ENCODE data around the gene UBLCP1. TPM values are rescaled to one million over a fixed set of nuclear protein-coding genes. Genes with fewer than 3 reads are reported as not detected.

The UBLCP1 gene
- total and polyA plus RNA-seq, 2 donors from 2014 or later = 17.1 to 25.1 TPM

DNA sequence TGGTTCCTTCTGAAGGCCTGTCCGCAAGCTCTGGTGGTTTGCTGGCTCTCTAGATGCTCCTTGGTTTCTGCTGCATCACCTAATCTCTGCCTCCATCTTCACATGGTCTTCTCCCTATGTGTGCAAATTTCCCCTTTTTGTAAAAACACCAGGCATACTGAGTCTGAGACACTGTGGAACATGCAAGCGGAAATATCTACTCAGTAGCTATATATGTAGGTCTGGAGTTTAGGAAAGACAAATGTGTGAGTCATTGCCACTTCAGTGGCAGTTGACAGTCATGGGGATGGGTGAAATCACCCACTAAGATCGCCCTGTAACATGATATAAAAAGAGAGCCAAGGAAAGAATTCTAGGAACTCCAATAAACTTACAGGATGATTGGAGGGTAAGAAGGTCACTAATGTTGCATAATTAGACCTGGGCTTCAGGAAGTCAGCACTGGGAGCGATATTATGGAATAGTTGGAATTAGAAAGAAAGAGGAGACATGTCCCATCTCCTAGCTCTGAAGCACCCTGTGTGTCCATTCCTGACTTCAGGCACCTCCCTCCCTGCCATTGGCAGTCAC, 22.7 kb upstream of the UBLCP1 start:
- no peak for TF ChIP-seq CTCF (IDR thresholded peaks at IDR 0.05; ENCODE audit: borderline replicate concordance, extremely low read depth, insufficient read depth)
- no peak overlapping the region for H3K9ac ChIP-seq (ENCODE audit: low read length in 3 of 3)
- H3K27ac ChIP-seq (ENCODE audit: low read depth in 2 of 2, low read length in 2 of 2) = no peak overlapping the region
- H3K4me3 ChIP-seq (ENCODE audit: low read length in 3 of 3) = no peak overlapping the region
- no peaks in the 10 kb centered on the region for H3K9me3 ChIP-seq (ENCODE audit: control insufficient read depth in 2 of 3, insufficient read depth in 1 of 3, low read length in 3 of 3)
- intact Hi-C loops (cut with DNase I) = no loop called here
- no peak for FAIRE-seq
- H3K4me1 ChIP-seq (ENCODE audit: control insufficient read depth in 2 of 3, insufficient read depth in 2 of 3, low read depth in 1 of 3, low read length in 3 of 3) = no peaks in the 10 kb centered on the region
- H3K27me3 ChIP-seq (ENCODE audit: control insufficient read depth, insufficient read depth, low read length) = no peaks in the 10 kb centered on the region
- no peak for DNase-seq
- no peaks in the 10 kb centered on the region for H3K36me3 ChIP-seq (ENCODE audit: control insufficient read depth in 2 of 3, insufficient read depth in 3 of 3, low read length in 3 of 3)

DNA sequence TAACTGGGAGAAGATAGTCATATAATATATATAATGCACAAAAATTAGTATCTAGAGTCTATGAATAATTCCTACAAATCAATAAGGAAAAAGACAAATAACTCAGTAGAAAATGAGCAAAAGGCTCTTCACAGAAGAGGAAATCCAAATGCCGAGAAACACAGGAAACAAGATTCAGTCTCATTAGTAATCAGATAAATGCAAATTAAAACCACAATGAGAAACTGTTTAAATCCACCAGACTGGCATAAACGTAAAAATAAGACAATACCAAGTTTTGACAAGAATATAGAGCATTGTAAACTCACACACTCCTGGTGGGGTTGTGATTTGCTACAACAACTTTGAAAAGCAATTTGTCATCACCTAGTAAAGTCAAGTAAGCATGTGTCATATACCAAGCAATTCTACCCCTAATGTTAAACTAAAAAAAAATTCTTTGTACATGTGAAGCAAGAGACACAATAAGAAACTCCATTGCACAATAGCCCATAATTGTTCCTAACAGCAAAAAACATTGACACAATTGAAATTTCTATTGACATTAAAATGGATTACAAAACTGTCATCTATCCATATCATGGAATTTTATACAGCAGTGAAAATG, 21.0 kb upstream of the UBLCP1 start:
- intact Hi-C loops (cut with DNase I) = no loop called here
- no peak overlapping the region for H3K9ac ChIP-seq (ENCODE audit: low read length in 3 of 3)
- H3K4me3 ChIP-seq (ENCODE audit: low read length in 3 of 3) = no peak overlapping the region
- H3K36me3 ChIP-seq (ENCODE audit: control insufficient read depth in 2 of 3, insufficient read depth in 3 of 3, low read length in 3 of 3) = no peaks in the 10 kb centered on the region
- DNase-seq (no peak), FAIRE-seq (no peak)
- peaks cover 3% of the 10 kb centered on the region for H3K27me3 ChIP-seq (ENCODE audit: control insufficient read depth, insufficient read depth, low read length)
- no peaks in the 10 kb centered on the region for H3K9me3 ChIP-seq (ENCODE audit: control insufficient read depth in 2 of 3, insufficient read depth in 1 of 3, low read length in 3 of 3)
- TF ChIP-seq CTCF (IDR thresholded peaks at IDR 0.05; ENCODE audit: borderline replicate concordance, extremely low read depth, insufficient read depth) = no peak
- H3K4me1 ChIP-seq (ENCODE audit: control insufficient read depth in 2 of 3, insufficient read depth in 2 of 3, low read depth in 1 of 3, low read length in 3 of 3) = no peaks in the 10 kb centered on the region
- H3K27ac ChIP-seq (ENCODE audit: low read depth in 2 of 2, low read length in 2 of 2) = no peak overlapping the region

DNA sequence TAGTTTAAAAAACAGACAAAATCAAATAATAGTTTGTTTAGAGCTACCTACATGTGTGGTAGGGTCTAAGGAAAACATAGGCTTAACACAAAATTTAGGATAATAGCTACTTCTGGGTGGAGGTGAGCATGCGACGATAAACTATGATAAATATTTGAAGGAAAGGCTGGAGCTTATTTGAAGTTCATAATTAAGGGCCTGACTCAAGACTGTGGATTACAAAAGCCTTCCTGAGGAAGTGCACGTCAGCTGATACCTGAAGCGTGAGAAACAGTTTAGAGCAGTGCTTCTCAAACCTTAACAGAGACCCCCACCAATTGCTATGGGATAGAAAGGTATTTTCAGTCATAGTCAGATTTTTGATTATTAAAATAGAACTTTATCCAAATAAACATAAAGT, 20.4 kb upstream of the UBLCP1 start:
- no peaks in the 10 kb centered on the region for H3K36me3 ChIP-seq (ENCODE audit: control insufficient read depth in 2 of 3, insufficient read depth in 3 of 3, low read length in 3 of 3)
- H3K9ac ChIP-seq (ENCODE audit: low read length in 3 of 3) = no peak overlapping the region
- no peak overlapping the region for H3K27ac ChIP-seq (ENCODE audit: low read depth in 2 of 2, low read length in 2 of 2)
- intact Hi-C loops (cut with DNase I) = no loop called here
- H3K27me3 ChIP-seq (ENCODE audit: control insufficient read depth, insufficient read depth, low read length) = peaks cover 3% of the 10 kb centered on the region
- H3K9me3 ChIP-seq (ENCODE audit: control insufficient read depth in 2 of 3, insufficient read depth in 1 of 3, low read length in 3 of 3) = no peaks in the 10 kb centered on the region
- FAIRE-seq (no peak), DNase-seq (no peak)
- TF ChIP-seq CTCF (IDR thresholded peaks at IDR 0.05; ENCODE audit: borderline replicate concordance, extremely low read depth, insufficient read depth) = no peak
- no peaks in the 10 kb centered on the region for H3K4me1 ChIP-seq (ENCODE audit: control insufficient read depth in 2 of 3, insufficient read depth in 2 of 3, low read depth in 1 of 3, low read length in 3 of 3)
- no peak overlapping the region for H3K4me3 ChIP-seq (ENCODE audit: low read length in 3 of 3)
